DMS153 treated with DMSO at 0.1 percent for 48 hours (cell line): ENCODE measurements around the gene BTBD7.

Source experiments
- DNase-seq: peaks from one replicate; lab custom pipeline; 2025; ENCODE audit not compliant: unreplicated experiment; lab: John Stamatoyannopoulos, UW

The BTBD7 gene

DNA sequence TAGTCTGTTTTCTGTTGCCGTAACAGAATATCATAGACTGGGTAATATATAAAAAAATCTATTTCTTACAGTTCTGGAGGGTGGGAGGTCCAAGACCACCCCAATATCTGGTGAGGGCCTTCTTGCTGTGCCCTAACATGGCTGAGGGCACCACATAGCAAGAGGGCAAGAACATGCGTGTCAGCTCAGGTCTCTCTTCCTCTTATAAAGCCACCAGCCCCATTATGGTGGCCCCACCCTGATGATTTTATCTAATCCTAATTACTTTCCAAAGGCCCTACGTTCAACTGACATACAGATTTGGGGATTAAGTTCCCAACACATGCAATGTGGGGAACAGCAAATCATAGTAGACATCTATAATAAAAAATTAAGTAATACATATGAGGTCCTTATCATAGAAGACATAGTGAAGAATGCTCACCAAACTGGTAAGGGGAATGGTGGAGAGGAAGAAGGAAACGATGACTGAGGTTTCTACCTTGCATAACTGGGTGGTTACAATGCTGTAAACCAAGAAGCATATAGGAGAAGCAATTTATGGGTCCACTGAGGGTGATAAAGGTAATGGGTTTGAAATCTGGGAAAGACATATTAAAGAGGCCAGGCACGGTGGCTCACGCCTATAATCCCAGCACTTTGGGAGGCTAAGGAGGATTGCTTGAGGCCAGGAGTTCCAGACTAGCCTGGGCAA is 27.0 kb downstream of the BTBD7 start:
- no peak for DNase-seq

DNA sequence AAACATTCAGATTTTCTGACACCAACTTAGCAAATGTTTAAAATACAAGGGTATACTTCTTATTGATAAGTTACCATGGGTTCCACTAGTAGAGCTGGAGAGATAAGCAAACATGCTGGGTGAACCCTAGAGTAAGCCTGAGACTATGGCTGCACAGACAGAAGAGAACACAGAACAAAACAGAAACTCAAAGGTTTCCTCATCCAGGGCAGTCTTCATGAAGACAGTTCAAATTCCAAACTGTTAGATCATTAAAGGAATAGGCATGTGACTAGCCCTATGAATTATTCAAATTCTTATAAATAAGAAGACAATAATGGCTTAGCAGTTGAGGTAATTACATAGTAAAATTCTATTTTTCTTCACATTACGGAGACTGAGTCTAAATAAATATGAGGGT is 28.1 kb downstream of the BTBD7 start:
- DNase-seq: no peak

GRCh38 chr14:93303659-93304058 is 29.2 kb downstream of the BTBD7 start:
- no peak for DNase-seq

DNA sequence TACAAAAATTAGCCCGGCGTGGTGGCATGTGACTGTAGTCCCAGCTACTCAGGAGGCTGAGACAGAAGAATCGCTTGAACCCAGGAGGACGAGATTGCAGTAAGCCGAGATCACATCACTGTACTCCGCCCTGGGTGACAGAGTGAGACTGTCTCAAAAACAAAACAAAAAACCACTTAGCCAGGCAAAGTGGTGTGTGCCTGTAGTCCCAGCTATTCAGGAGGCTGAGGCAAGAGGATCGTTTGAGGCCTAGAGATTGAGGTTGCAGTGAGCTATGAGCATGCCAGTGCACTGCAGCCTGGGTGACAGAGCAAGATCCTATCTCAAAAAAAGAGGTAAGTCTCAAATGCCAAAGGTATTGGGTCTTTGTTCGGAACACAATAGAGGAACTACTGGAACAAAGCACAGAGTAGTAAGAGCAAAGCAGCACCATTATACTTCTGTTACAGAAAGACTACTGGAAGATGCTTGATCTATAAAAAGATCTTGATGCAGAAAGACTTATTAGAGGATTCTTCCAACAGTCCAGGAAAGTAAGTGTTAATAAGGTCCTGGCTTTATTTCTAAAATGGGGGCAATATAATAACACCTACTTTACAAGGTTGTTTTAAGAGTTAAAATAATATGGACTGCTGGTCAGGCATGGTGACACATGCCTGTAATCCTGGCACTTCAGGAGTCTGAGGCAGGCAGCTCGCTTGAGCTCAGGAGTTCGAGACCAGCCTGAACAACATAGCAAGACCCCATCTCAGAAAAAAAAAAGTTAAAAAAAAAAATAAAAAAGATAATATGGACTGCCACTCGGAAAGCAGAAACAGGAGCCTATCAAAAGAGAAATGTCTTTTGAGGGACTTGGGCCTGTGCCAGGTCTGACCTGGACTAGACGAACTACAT is 29.9 kb downstream of the BTBD7 start:
- DNase-seq: no peak

- DNase-seq: no peak
Measured at GRCh38 chr14:93301821-93302447, 30.9 kb downstream of the BTBD7 start.

DNA sequence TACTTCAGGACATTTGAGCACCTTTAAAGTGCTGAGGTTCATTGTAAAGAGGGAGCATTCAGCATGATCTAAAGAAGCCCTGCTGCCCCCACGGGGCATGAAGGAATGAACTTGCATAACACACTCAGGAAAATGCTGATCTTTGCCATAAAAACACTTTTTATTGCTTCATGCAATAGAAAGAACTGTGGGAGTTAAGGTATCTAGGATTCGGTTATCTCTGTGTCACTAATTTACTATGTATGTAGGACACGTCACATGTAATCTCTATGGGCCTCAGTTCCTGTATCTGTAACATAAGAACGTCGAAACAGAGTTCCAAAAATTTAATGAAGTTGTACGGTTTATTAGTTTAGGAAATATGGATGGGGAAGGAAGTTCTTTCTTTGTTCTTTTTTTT is 33.0 kb downstream of the BTBD7 start:
- DNase-seq: no peak

DNA sequence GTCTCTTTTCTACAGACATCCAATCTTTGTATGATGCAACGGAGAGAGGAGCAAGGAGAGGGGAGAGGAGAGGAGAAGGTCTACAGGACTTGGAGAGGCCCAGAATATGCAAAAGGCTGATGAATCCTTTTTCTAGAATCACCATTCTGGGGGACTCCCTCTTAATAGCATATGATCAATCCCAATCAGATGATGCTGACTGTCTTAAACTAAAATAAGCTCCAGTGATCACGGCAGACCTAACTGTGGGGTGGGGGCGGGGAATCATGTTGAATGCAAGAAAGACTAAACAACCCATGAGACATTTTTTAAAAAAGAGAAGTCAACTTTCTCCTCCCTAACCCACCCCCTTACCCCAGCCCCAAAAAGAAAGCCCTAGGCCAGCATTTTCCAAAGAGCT is 33.4 kb downstream of the BTBD7 start:
- DNase-seq: no peak

- no peak for DNase-seq
Measured at GRCh38 chr14:93295541-93296220, 37.2 kb downstream of the BTBD7 start.

DNA sequence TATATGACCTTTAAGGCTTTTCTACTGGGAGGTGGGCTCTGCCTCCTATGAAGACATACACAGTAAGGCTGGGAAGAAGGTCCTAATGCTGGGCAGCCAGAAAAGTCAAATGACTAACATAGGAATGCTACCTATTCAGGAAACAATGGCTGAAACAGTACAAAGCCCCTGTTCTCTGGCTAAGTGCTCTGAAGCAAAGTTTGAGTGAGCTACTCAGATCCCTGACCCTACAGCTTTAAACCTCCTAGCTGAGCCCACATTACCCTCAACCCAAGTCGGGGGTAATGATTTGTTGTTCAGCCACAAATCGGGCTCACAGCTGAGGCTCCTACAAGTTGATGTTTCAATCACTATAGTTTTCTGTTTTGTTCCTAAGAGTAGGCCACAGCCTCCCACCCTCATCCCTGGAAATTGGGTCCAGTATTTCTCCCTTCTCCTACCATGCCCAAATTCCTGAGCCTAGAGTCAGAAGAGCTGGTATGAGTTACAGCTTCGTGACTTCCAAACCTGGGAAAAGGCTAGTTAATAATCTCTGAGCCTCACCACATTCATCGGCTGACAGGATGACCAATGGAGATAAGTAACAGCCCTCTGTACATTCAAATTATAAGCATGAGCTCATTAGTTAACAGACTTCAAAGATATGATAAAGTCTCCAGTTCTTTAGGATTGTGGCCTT is 46.5 kb downstream of the BTBD7 start:
- DNase-seq: no peak

DNA sequence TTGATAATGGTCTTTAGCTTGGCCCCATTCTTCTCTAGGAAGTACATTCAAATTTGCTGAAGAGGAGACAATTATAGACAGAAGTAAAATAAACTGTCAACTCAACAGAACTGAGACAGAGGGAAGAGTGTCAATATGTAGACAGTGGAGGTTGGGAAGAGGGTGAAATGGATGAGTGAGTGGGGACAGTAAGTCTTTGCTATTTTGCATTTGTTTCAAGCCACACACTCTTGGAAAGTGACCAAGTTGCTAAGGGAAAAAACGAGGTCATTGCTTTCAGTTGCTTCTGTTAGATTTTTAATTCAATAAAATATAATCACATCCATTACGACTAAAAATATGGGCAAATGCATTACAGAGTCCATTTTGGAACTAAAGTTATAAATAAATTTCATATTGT is 47.8 kb downstream of the BTBD7 start:
- DNase-seq: no peak

DNA sequence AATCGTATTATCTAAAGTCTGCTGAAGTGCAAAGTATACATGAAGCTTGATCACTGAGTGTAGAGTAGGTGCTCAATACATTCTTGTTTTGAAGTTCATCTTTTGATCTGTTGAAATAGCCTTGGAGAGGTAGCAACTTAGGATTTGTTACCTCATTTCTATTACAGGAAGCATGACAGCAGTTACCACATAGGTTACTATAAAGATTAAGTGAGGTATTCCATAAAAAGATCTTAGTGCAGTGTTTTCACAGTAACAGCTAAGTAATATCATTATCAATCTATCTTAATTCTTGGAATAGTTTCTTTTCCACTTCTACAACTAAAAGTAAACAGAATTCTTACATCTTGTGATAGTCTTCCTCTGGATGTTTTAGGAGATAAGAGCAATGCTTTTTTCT is 50.9 kb downstream of the BTBD7 start:
- no peak for DNase-seq

DNA sequence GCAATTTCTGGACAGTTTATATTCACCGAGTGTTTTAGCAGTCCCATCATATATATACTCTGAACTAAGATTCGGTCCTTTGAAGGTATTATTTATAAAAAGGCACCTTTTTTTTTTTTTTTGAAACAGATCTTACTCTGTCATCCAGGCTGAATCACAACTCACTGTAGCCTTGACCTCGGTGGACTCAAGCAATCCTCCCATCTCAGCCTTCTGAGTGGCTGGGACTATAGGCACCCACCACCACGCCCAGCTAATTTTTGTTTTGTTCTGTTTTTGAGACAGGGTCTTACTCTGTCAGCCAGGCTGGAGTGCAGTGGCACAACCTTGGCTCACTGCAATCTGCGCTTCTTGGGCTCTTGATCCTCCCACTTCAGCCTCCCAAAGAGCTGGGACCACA is 52.1 kb downstream of the BTBD7 start:
- DNase-seq: no peak

GRCh38 chr14:93276031-93276716 is 56.7 kb downstream of the BTBD7 start:
- DNase-seq: no peak

GRCh38 chr14:93274055-93274806 is 58.6 kb downstream of the BTBD7 start:
- DNase-seq: no peak

DNA sequence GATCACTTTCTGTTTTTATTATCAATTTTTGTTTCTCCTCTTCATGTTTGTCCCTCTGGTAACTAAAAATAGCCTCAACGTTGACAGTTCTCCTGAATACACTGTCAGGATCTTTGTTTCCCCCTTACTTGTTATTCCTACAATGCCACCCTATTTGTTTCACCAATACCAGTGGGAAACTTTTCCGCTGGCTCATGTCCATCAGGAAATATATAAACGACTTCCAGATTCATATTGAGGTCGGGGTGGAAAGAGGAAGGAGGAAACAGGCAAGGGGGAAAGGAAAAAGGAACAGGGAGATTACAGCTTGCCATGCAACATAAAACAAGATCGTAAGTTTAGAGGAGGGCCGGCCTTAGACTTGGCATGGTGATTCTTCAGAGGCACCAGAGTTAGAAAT is 61.7 kb downstream of the BTBD7 start:
- no peak for DNase-seq

- no peak for DNase-seq
Measured at GRCh38 chr14:93269341-93270068, 63.3 kb downstream of the BTBD7 start.

DNA sequence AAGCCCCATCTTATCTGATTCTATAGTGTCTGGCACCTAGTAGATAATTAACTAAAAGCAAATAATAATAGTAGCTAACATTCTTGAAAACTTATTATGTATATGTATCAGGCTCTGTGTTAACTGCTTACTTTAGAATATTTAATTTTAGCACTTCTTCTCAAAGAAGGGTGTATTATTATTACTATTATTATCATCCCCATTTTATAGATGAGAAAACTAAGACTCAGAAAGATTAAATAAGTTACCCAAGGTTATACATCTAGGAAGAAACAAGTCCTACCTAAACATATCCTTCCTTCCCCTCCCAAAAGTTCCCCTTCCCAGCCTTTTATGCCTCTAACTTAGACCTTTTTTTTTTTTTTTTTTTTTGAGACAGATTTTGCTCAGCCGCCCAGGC is 64.4 kb downstream of the BTBD7 start:
- DNase-seq: no peak

DNA sequence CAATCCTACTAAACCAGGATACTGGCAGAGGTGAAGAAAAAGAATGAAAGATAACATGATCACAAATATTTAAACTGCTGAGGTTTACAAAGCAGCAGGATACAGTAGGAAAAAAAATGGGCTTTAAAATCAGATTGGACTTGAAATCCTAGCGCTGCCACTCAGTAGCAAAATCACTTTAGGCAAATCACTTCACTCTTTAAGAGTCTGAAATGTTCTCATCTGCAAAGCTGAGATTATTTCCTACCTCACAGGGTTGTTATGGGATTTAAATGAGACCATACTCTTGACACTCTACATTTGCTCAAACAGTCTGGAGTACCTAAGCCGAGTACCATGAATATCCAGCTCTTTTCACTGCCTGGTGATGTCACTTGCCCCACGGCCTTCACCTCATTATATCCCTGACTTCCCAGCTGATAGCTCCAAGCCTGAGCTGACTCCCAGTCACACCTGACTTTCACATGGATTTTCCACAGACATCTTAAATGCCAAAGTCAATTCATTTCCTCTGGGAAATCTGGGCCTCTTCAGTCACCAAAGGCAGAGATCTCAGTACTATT is 65.6 kb downstream of the BTBD7 start:
- no peak for DNase-seq

GRCh38 chr14:93266127-93266526 is 66.7 kb downstream of the BTBD7 start:
- DNase-seq: no peak
